Measurements from ENCODE around the gene FBLN1.
"Not testable (repeated sequence)": the region's sequence is repeated elsewhere in the genome, so short reads cannot be mapped to it uniquely, and the experiment has no call there.

Gene FBLN1

GRCh38 chr22:45542001-45542520, 39.4 kb downstream of the FBLN1 start:
- H3K27me3 ChIP-seq: no peaks in the 10 kb centered on the region
- H3K36me3 ChIP-seq: peaks cover 0 to 39% (median 28%) of the 10 kb centered on the region in 3 donors
- intact Hi-C loops (cut with DNase I; ENCODE audit: low total_unique reads): no loop called here
- no peak for DNase-seq
- H3K4me3 ChIP-seq: no peak overlapping the region
- H3K4me1 ChIP-seq: peaks cover 0 to 45% (median 29%) of the 10 kb centered on the region in 4 donors
- no peaks in the 10 kb centered on the region for H3K9me3 ChIP-seq
- peak overlapping the region in 1 of 2 donors; percentile 35 for H3K27ac ChIP-seq
- TF ChIP-seq, protein P1, sequence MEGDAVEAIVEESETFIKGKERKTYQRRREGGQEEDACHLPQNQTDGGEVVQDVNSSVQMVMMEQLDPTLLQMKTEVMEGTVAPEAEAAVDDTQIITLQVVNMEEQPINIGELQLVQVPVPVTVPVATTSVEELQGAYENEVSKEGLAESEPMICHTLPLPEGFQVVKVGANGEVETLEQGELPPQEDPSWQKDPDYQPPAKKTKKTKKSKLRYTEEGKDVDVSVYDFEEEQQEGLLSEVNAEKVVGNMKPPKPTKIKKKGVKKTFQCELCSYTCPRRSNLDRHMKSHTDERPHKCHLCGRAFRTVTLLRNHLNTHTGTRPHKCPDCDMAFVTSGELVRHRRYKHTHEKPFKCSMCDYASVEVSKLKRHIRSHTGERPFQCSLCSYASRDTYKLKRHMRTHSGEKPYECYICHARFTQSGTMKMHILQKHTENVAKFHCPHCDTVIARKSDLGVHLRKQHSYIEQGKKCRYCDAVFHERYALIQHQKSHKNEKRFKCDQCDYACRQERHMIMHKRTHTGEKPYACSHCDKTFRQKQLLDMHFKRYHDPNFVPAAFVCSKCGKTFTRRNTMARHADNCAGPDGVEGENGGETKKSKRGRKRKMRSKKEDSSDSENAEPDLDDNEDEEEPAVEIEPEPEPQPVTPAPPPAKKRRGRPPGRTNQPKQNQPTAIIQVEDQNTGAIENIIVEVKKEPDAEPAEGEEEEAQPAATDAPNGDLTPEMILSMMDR (IDR thresholded peaks at IDR 0.05): no peak

DNA sequence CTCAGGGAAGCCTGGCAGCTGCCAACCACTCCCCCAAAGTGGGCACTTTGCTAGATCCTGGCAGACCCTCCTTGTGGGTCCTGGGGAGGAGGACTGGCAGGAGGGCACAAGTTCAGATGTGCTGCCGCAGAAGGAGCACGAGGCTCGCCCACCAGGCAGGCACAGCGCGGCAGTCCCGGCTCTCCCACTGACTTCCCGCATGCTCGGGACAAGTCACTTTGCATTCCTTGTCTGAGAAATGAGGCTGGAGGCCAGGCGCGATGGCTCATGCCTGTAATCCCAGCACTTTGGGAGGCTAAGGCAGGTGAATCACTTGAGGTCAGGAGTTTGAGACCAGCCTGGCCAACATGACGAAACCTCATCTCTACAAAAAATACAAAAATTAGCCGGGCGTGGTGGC, 40.1 kb downstream of the FBLN1 start:
- H3K27me3 ChIP-seq; H3K4me3 ChIP-seq; intact Hi-C loops (cut with DNase I; ENCODE audit: low total_unique reads); DNase-seq; H3K9me3 ChIP-seq: not testable (repeated sequence)
- Histone ChIP-seq H3K36me3 (peaks cover 0 to 39% (median 28%) of the 10 kb centered on the region in 3 donors), H3K4me1 (peaks cover 0 to 38% (median 22%) of the 10 kb centered on the region in 4 donors), H3K27ac (peak overlapping the region in 1 of 2 donors; percentile 24)

DNA sequence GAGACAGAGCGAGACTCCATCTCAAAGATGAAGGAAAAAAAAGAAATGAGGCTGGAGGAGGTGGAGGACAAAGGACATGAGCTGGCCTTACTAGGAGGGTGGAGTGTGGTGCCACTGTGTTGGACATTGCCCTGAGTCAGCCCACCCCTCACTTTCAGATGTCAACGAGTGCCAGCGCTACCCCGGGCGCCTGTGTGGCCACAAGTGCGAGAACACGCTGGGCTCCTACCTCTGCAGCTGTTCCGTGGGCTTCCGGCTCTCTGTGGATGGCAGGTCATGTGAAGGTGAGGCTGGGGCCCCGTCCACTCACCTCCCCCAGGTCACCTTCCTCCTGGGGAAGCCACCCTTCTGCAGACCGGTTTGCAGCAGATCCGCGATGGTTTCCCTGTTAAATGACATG, 40.6 kb downstream of the FBLN1 start:
- DNase-seq: no peak
- Histone ChIP-seq H3K4me3 (no peak overlapping the region), H3K27ac (peak overlapping the region in 1 of 2 donors; percentile 52), H3K9me3 (no peaks in the 10 kb centered on the region), H3K36me3 (peaks cover 0 to 42% (median 28%) of the 10 kb centered on the region in 3 donors), H3K27me3 (no peaks in the 10 kb centered on the region), H3K4me1 (peaks cover 0 to 36% (median 20%) of the 10 kb centered on the region in 4 donors)
- TF ChIP-seq, protein P1 (IDR thresholded peaks at IDR 0.05): no peak
- intact Hi-C loops (cut with DNase I; ENCODE audit: low total_unique reads): no loop called here

GRCh38 chr22:45544588-45545170, 42.0 kb downstream of the FBLN1 start:
- TF ChIP-seq, protein P1 (IDR thresholded peaks at IDR 0.05): no peak
- Histone ChIP-seq H3K36me3 (peaks cover 0 to 45% (median 28%) of the 10 kb centered on the region in 3 donors), H3K4me1 (peaks cover 0 to 36% (median 24%) of the 10 kb centered on the region in 4 donors), H3K27me3 (no peaks in the 10 kb centered on the region), H3K4me3 (no peak overlapping the region), H3K9me3 (no peaks in the 10 kb centered on the region), H3K27ac (peak overlapping the region in 1 of 2 donors; percentile 52)
- no peak for DNase-seq
- intact Hi-C loops (cut with DNase I; ENCODE audit: low total_unique reads): no loop called here

DNA sequence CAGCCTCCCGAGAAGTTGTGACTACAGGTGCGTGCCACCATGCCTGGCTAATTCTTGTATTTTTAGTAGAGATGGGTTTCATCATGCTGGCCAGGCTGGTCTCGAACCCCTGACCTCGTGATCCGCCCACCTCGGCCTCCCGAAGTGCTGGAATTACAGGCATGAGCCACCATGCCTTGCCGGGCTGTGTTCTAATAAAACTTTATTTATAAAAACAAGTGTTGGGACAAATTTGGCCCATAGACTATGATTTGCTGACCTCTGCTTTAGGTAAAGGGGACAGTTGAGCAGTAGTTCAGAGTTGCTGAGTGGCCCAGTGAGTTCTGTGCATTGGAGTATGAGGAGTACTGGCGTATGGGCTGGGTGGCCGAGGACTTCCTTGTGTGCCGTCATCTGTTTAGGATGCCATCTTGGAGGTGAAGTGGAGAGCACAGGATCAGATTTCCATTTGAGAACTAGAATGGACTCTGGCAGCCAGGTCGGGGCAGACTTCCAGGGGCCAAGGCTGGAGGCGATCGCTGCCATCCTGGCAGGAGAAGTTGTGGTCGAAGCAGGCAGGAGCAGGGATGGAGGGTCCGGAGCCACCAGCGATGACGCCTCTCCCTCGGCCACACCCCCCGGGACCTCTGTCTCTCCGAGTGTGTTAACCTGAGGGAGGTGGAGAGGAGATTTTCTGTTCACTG, 43.8 kb downstream of the FBLN1 start:
- H3K27me3 ChIP-seq: no peaks in the 10 kb centered on the region
- TF ChIP-seq, protein P1 (IDR thresholded peaks at IDR 0.05): no peak
- H3K36me3 ChIP-seq: peaks cover 0 to 36% (median 27%) of the 10 kb centered on the region in 3 donors
- intact Hi-C loops (cut with DNase I; ENCODE audit: low total_unique reads): no loop called here
- no peak for DNase-seq
- H3K9me3 ChIP-seq: no peaks in the 10 kb centered on the region
- H3K4me1 ChIP-seq: peaks cover 4 to 52% (median 39%) of the 10 kb centered on the region in 4 donors
- H3K4me3 ChIP-seq: no peak overlapping the region
- no peak overlapping the region for H3K27ac ChIP-seq

- H3K36me3 ChIP-seq: peaks cover 0 to 32% (median 22%) of the 10 kb centered on the region in 3 donors
Measured at GRCh38 chr22:45547016-45547345, 44.3 kb downstream of the FBLN1 start.

More at GRCh38 chr22:45547016-45547345, 44.3 kb downstream of the FBLN1 start:
- no peaks in the 10 kb centered on the region for H3K27me3 ChIP-seq
- intact Hi-C loops (cut with DNase I; ENCODE audit: low total_unique reads): no loop called here
- no peak for DNase-seq
- no peaks in the 10 kb centered on the region for H3K9me3 ChIP-seq
- H3K27ac ChIP-seq: peak overlapping the region in 1 of 2 donors; percentile 94
- TF ChIP-seq, protein P1 (IDR thresholded peaks at IDR 0.05): no peak
- H3K4me1 ChIP-seq: peaks cover 4 to 57% (median 44%) of the 10 kb centered on the region in 4 donors
- H3K4me3 ChIP-seq: no peak overlapping the region

Data from tibial artery (tissue), 4 donors.